A549 (cell line): ENCODE data around the gene HNRNPA0. TPM values are rescaled to one million over a fixed set of nuclear protein-coding genes. Genes with fewer than 3 reads are reported as not detected.

Experiments used
- ATAC-seq, 2 experiments: fragments of 200-7000 bp in 1 of 2; fragments of >200 bp in 1 of 2; cut with Nextera tagmentation in 1 of 2; cut with Tn5 transposase in 1 of 2; 3 replicates each; pipeline versions ENCODE4 v1.8.0 to v1.9.1; 2018 to 2020; ENCODE audit warnings: mild to moderate bottlenecking in 1 of 2, moderate library complexity in 1 of 2
- CTCF ChIA-PET: fragments of 300-600 bp; sonication (Branson Sonifier 250); formaldehyde crosslinking; extraction: SDS; loops from one replicate; lab custom pipeline; 2021; ENCODE audit warnings: antibody characterized with exemption, inconsistent platforms; lab: Yijun Ruan, JAX
- POLR2A ChIA-PET: fragments of 350-600 bp; formaldehyde crosslinking; extraction: SDS; loops from one replicate; lab custom pipeline; 2021; ENCODE audit warnings: antibody characterized with exemption, inconsistent platforms; lab: Yijun Ruan, JAX
- DNase-seq, 2 experiments: peaks; one replicate each; pipeline versions ENCODE4 v3.0.0 to v3.0.0-alpha.2; 2011 to 2016; ENCODE audit warnings: low read depth in 1 of 2, low spot score in 1 of 2
- FAIRE-seq: peaks from 2 replicates; lab custom pipeline; 2011; peaks lifted over from hg19 to GRCh38; lab: Jason Lieb, UNC
- H3K27ac ChIP-seq, 2 experiments: fragments of >200 bp; sonication (Bioruptor Twin); formaldehyde crosslinking; 3 replicates each; pipeline ENCODE4 v1.5.1; 2016 to 2017
- H3K4me1 ChIP-seq: fragments of >200 bp; sonication (Bioruptor Twin); formaldehyde crosslinking; 3 replicates; pipeline ENCODE4 v1.6.1; 2016
- H3K4me2 ChIP-seq: fragments of >200 bp; sonication (Bioruptor Twin); formaldehyde crosslinking; 3 replicates; pipeline ENCODE4 v1.6.1; 2016
- H3K4me3 ChIP-seq: fragments of >200 bp; sonication (Bioruptor Twin); formaldehyde crosslinking; 3 replicates; pipeline ENCODE4 v1.5.1; 2016
- H3K9me3 ChIP-seq: fragments of >200 bp; sonication (Bioruptor Twin); formaldehyde crosslinking; 3 replicates; pipeline ENCODE4 v1.6.1; 2016
- ATOH8 ChIP-seq: fragments of 250-450 bp; sonication (Bioruptor Pico); IDR thresholded peaks from 2 replicates; pipeline ENCODE4 v1.5.0; 2020; ENCODE audit warnings: low read depth, mild to moderate bottlenecking, moderate library complexity
- BCL3 ChIP-seq: fragments of >200 bp; sonication (Bioruptor Twin); formaldehyde crosslinking; IDR thresholded peaks from 3 replicates; pipeline ENCODE4 v1.6.1; 2016
- BHLHE40 ChIP-seq: IDR thresholded peaks from 2 replicates; pipeline ENCODE4 v1.6.1; 2012; ENCODE audit warnings: low read depth, low read length, inconsistent platforms
- EHF ChIP-seq: fragments of 250-450 bp; sonication (Bioruptor Pico); IDR thresholded peaks from 2 replicates; pipeline ENCODE4 v1.5.0; 2020; ENCODE audit warnings: mild to moderate bottlenecking
- EP300 ChIP-seq, 2 experiments: fragments of >200 bp; sonication (Bioruptor Twin); formaldehyde crosslinking; IDR thresholded peaks; 2 replicates in 1 of 2; 3 replicates in 1 of 2; pipeline ENCODE4 v1.6.1; 2016 to 2017
- FOSB ChIP-seq: fragments of 250-450 bp; sonication (Bioruptor Pico); IDR thresholded peaks from 2 replicates; pipeline ENCODE4 v1.5.0; 2020; ENCODE audit warnings: mild to moderate bottlenecking, moderate library complexity
- FOSL2 ChIP-seq, 2 experiments: fragments of 450-650 bp in 1 of 2; fragments of >200 bp in 1 of 2; sonication (Bioruptor Twin) in 1 of 2; formaldehyde crosslinking; IDR thresholded peaks; 2 replicates each; pipeline versions ENCODE4 v1.5.0 to v1.6.1; 2016 to 2020; ENCODE audit warnings: mild to moderate bottlenecking in 1 of 2, moderate library complexity in 1 of 2
- GATA3 ChIP-seq: IDR thresholded peaks from 2 replicates; pipeline ENCODE4 v1.6.1; 2012; ENCODE audit warnings: borderline replicate concordance
- HDAC2 ChIP-seq: fragments of 200-600 bp; sonication (generic); IDR thresholded peaks from 2 replicates; pipeline ENCODE4 v1.6.1; 2016
- HES2 ChIP-seq: fragments of >200 bp; sonication (Bioruptor Twin); formaldehyde crosslinking; IDR thresholded peaks from 2 replicates; pipeline ENCODE4 v1.6.1; 2016
- HEYL ChIP-seq: fragments of 250-450 bp; sonication (Bioruptor Pico); IDR thresholded peaks from 2 replicates; pipeline ENCODE4 v1.8.0; 2021; ENCODE audit warnings: mild to moderate bottlenecking, moderate library complexity
- HOXB13 ChIP-seq: fragments of 250-450 bp; sonication (Bioruptor Pico); IDR thresholded peaks from 2 replicates; pipeline ENCODE4 v1.5.0; 2020; ENCODE audit warnings: low read depth, mild to moderate bottlenecking, moderate library complexity
- JUN ChIP-seq, 2 experiments: fragments of >200 bp; sonication (Bioruptor Twin); formaldehyde crosslinking; IDR thresholded peaks; 2 replicates in 1 of 2; 3 replicates in 1 of 2; pipeline ENCODE4 v1.6.1; 2016 to 2017
- KDM1A ChIP-seq: fragments of 200-600 bp; sonication (generic); IDR thresholded peaks from 2 replicates; pipeline ENCODE4 v1.6.1; 2016; ENCODE audit warnings: low read depth, mild to moderate bottlenecking
- KDM5A ChIP-seq: fragments of 200-600 bp; sonication (generic); IDR thresholded peaks from 2 replicates; pipeline ENCODE4 v1.6.1; 2016; ENCODE audit warnings: antibody characterized with exemption, mild to moderate bottlenecking
- MAFK ChIP-seq: fragments of 450-650 bp; IDR thresholded peaks from 2 replicates; pipeline ENCODE4 v1.6.1; 2014; ENCODE audit not compliant: partially characterized antibody
- MAX ChIP-seq: IDR thresholded peaks from 2 replicates; pipeline ENCODE4 v1.6.1; 2012
- MAZ ChIP-seq: fragments of 150-350 bp; IDR thresholded peaks from 2 replicates; pipeline ENCODE4 v1.6.1; 2014; ENCODE audit warnings: antibody characterized with exemption, low read depth, low read length, borderline replicate concordance
- MYC ChIP-seq: IDR thresholded peaks from 2 replicates; pipeline ENCODE4 v1.6.1; 2012; ENCODE audit warnings: mild to moderate bottlenecking, inconsistent platforms, low read length, improper control_type of control experiment, borderline replicate concordance
- NPAS2 ChIP-seq: fragments of 250-450 bp; sonication (Bioruptor Pico); IDR thresholded peaks from 2 replicates; pipeline ENCODE4 v1.8.0; 2022; ENCODE audit warnings: mild to moderate bottlenecking, moderate library complexity, borderline replicate concordance
- NR3C1 ChIP-seq: fragments of >200 bp; sonication (Bioruptor Twin); formaldehyde crosslinking; IDR thresholded peaks from 3 replicates; pipeline ENCODE4 v1.6.1; 2017
- PBX3 ChIP-seq: IDR thresholded peaks from 2 replicates; pipeline ENCODE4 v1.6.1; 2012
- POLR2AphosphoS2 ChIP-seq: conservative IDR thresholded peaks from 2 replicates; pipeline ENCODE4 v1.6.1; 2012; ENCODE audit warnings: low read length, improper control_type of control experiment, inconsistent platforms
- RNF2 ChIP-seq: fragments of 200-600 bp; sonication (generic); IDR thresholded peaks from 2 replicates; pipeline ENCODE4 v1.6.1; 2016; ENCODE audit warnings: low read depth, mild to moderate bottlenecking, antibody characterized with exemption, moderate library complexity, borderline replicate concordance
- SMC3 ChIP-seq: fragments of >200 bp; sonication (Bioruptor Twin); formaldehyde crosslinking; IDR thresholded peaks from 3 replicates; pipeline ENCODE4 v1.6.1; 2018; ENCODE audit warnings: inconsistent platforms
- TFCP2L1 ChIP-seq: fragments of 250-450 bp; sonication (Bioruptor Pico); IDR thresholded peaks from 2 replicates; pipeline ENCODE4 v1.5.0; 2021; ENCODE audit warnings: mild to moderate bottlenecking
- USF2 ChIP-seq: fragments of 450-650 bp; IDR thresholded peaks from 2 replicates; pipeline ENCODE4 v1.6.1; 2014; ENCODE audit warnings: antibody characterized with exemption
- ZNF302 ChIP-seq: fragments of 250-450 bp; sonication (Bioruptor Pico); IDR thresholded peaks from 2 replicates; pipeline ENCODE4 v1.9.0; 2021; ENCODE audit warnings: inconsistent platforms, mild to moderate bottlenecking, moderate library complexity
- WGBS: methylation state at CpG from one replicate; pipeline ENCODE4 v1.1.6; 2017; ENCODE audit errors: missing lambda C conversion rate; 5-methylcytosine and 5-hydroxymethylcytosine counted together
- polyA plus RNA-seq, 4 experiments: library from polyadenylated mRNA; depleted of rRNA in 3 of 4; stranded (reverse); fragments of >200 nt; fragmentation: RNase III in 1 of 4; extraction: RNeasy Plus Mini Kit Qiagen cat#74134 plus additional on column Dnase treatment in 1 of 4; gene quantifications; 2 replicates in 3 of 4; 3 replicates in 1 of 4; pipeline ENCODE4 v1.2.3, GENCODE V29; 2011 to 2017

HNRNPA0 gene
- polyA plus RNA-seq, 2 of the 4 experiments (the other 2 are of a cell fraction), result 17.0 to 49.4 TPM

GRCh38 chr5:137708062-137708461 lies 46.1 kb downstream of the HNRNPA0 start:
- Histone ChIP-seq H3K4me1 (no peaks in the 10 kb centered on the region), H3K4me2 (no peak overlapping the region), H3K27ac (no peak overlapping the region)
- DNase-seq, result no peak
- ChIA-PET CTCF (interaction anchor here (1.1 kb wide), 1 partner anchor 12 kb away, joined by 3 read pairs; no protein-coding TSS in a partner anchor), POLR2A (no interaction called here)
- 89% methylated on average over 1 of the region's 1 CpG for WGBS
- TF ChIP-seq MAFK (no peak), NR3C1 (no peak), FOSL2 (IDR thresholded peaks at IDR 0.05) (no peak), FOSL2 (CRISPR knock-in tag; IDR thresholded peaks at IDR 0.05) (no peak), PBX3 (no peak), KDM5A (no peak), HES2 (no peak), MAX (no peak), SMC3 (no peak)
- TF ChIP-seq, all 56 proteins: peak for 0
- no peaks in the 10 kb centered on the region for H3K9me3 ChIP-seq
- ATAC-seq (no peak), FAIRE-seq (no peak)
- no peak overlapping the region for H3K4me3 ChIP-seq

- no peak for FAIRE-seq
- no peak for DNase-seq
- no peak overlapping the region for H3K4me2 ChIP-seq
- CTCF ChIA-PET, result interaction anchor here (1.2 kb wide), 1 partner anchor 12 kb away, joined by 3 read pairs; no protein-coding TSS in a partner anchor
- TF ChIP-seq HOXB13 (CRISPR knock-in tag) (no peak), TFCP2L1 (CRISPR knock-in tag) (no peak), MYC (no peak), HEYL (CRISPR knock-in tag) (no peak), EP300 (IDR thresholded peaks at IDR 0.05) (no peak), SMC3 (no peak), EHF (no peak)
- 36% methylated on average over 2 of the region's 2 CpGs for WGBS
- no peak overlapping the region for H3K27ac ChIP-seq
- H3K9me3 ChIP-seq, result no peaks in the 10 kb centered on the region
- H3K4me1 ChIP-seq, result no peaks in the 10 kb centered on the region
- no peak overlapping the region for H3K4me3 ChIP-seq
- no peak for ATAC-seq
- POLR2A ChIA-PET, result no interaction called here
Observed at GRCh38 chr5:137706841-137707240, 47.3 kb downstream of the HNRNPA0 start.

- H3K27ac ChIP-seq, result no peak overlapping the region
- no peak overlapping the region for H3K4me3 ChIP-seq
- POLR2A ChIA-PET, result no interaction called here
- H3K9me3 ChIP-seq, result no peaks in the 10 kb centered on the region
- FAIRE-seq (no peak), DNase-seq (no peak), ATAC-seq (no peak)
- no peaks in the 10 kb centered on the region for H3K4me1 ChIP-seq
- TF ChIP-seq USF2 (no peak), PBX3 (no peak), FOSB (no peak), HDAC2 (no peak), EHF (no peak), RNF2 (no peak), BHLHE40 (no peak), MAZ (no peak), POLR2AphosphoS2 (no peak), ATOH8 (CRISPR knock-in tag) (no peak), GATA3 (no peak), ZNF302 (no peak), TFCP2L1 (CRISPR knock-in tag) (no peak), JUN (IDR thresholded peaks at IDR 0.05) (no peak), KDM1A (no peak), MAX (no peak), BCL3 (no peak), NPAS2 (CRISPR knock-in tag) (no peak)
- CTCF ChIA-PET, result interaction anchor here (0.8 kb wide), 2 partner anchors 50 to 95 kb away, joined by 3 read pairs; no protein-coding TSS in a partner anchor
- no peak overlapping the region for H3K4me2 ChIP-seq
Observed at GRCh38 chr5:137705106-137705505, 49.1 kb downstream of the HNRNPA0 start.
